Upper lobe of right lung (tissue), 1 donor: ENCODE data around the gene PTPN3. TPM values are rescaled to one million over a fixed set of nuclear protein-coding genes. Genes with fewer than 3 reads are reported as not detected.

ENCODE experiments used
- ATAC-seq: fragments of 200-7000 bp; cut with Tn5 transposase; one replicate; pipeline ENCODE4 v1.9.1; 2020; ENCODE audit warnings: mild to moderate bottlenecking, moderate library complexity
- DNase-seq: peaks from one replicate; pipeline ENCODE4 v3.0.0-alpha.2; 2020
- H3K27ac ChIP-seq: fragments of 200-600 bp; one replicate; pipeline ENCODE4 v1.8.0; 2022
- H3K27me3 ChIP-seq: fragments of 200-600 bp; one replicate; pipeline ENCODE4 v1.8.0; 2022; ENCODE audit warnings: mild to moderate bottlenecking
- H3K36me3 ChIP-seq: fragments of 200-600 bp; one replicate; pipeline ENCODE4 v1.8.0; 2022
- H3K4me1 ChIP-seq: fragments of 200-600 bp; one replicate; pipeline ENCODE4 v1.8.0; 2022
- H3K4me3 ChIP-seq: fragments of 200-600 bp; one replicate; pipeline ENCODE4 v1.8.0; 2022; ENCODE audit warnings: mild to moderate bottlenecking
- H3K9me3 ChIP-seq: fragments of 200-600 bp; one replicate; pipeline ENCODE4 v1.8.0; 2022
- intact Hi-C: fragments of 100-400 bp; cut with DNase I; formaldehyde crosslinking; loops from one replicate; pipeline ENCODE4 v1.11.0; 2022
- total RNA-seq: library from RNA; stranded (reverse); fragmentation: NEBNext Ultra II Directional; extraction: Animal tissue kit (Norgen Biotek cat#: 25700); gene quantifications from one replicate; pipeline ENCODE4 v1.2.1, GENCODE V29; 2021
- TF ChIP-seq, protein P1 (sequence below): fragments of 200-600 bp; IDR thresholded peaks from one replicate; pipeline ENCODE4 v1.8.0; 2022; ENCODE audit warnings: antibody characterized with exemption
- donor health status: DM: no; HTN: yes; CAD: no; lungs with severe emphysema.

PTPN3 gene
- total RNA-seq, 1 donor from 2014 or later: 17.1 TPM

DNA sequence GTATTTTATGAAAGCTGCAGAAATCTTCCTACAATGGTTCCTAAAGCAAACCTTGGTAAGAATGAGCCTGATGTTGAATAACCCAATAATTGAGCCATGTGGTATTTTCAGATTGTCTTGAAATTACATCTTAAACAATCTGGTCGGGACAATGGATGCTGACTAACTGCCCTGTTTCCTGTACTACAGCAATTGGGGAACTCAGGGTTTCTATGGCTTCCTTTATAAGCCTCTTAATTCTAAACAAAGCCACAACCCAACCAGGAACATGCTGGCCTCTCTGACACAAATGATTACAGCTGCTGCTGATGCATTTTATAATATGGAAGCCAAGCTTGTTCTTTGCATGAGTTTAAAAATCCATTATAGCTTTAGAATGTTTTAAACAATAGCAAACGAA, 30.2 kb downstream of the PTPN3 start:
- Histone ChIP-seq H3K9me3 (no peaks in the 10 kb centered on the region), H3K4me1 (no peaks in the 10 kb centered on the region), H3K36me3 (no peaks in the 10 kb centered on the region), H3K27me3 (peaks cover 5% of the 10 kb centered on the region), H3K4me3 (no peak overlapping the region), H3K27ac (no peak overlapping the region)
- no peak for DNase-seq
- TF ChIP-seq, protein P1, sequence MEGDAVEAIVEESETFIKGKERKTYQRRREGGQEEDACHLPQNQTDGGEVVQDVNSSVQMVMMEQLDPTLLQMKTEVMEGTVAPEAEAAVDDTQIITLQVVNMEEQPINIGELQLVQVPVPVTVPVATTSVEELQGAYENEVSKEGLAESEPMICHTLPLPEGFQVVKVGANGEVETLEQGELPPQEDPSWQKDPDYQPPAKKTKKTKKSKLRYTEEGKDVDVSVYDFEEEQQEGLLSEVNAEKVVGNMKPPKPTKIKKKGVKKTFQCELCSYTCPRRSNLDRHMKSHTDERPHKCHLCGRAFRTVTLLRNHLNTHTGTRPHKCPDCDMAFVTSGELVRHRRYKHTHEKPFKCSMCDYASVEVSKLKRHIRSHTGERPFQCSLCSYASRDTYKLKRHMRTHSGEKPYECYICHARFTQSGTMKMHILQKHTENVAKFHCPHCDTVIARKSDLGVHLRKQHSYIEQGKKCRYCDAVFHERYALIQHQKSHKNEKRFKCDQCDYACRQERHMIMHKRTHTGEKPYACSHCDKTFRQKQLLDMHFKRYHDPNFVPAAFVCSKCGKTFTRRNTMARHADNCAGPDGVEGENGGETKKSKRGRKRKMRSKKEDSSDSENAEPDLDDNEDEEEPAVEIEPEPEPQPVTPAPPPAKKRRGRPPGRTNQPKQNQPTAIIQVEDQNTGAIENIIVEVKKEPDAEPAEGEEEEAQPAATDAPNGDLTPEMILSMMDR: no peak
- intact Hi-C loops: no loop called here
- ATAC-seq: no peak

DNA sequence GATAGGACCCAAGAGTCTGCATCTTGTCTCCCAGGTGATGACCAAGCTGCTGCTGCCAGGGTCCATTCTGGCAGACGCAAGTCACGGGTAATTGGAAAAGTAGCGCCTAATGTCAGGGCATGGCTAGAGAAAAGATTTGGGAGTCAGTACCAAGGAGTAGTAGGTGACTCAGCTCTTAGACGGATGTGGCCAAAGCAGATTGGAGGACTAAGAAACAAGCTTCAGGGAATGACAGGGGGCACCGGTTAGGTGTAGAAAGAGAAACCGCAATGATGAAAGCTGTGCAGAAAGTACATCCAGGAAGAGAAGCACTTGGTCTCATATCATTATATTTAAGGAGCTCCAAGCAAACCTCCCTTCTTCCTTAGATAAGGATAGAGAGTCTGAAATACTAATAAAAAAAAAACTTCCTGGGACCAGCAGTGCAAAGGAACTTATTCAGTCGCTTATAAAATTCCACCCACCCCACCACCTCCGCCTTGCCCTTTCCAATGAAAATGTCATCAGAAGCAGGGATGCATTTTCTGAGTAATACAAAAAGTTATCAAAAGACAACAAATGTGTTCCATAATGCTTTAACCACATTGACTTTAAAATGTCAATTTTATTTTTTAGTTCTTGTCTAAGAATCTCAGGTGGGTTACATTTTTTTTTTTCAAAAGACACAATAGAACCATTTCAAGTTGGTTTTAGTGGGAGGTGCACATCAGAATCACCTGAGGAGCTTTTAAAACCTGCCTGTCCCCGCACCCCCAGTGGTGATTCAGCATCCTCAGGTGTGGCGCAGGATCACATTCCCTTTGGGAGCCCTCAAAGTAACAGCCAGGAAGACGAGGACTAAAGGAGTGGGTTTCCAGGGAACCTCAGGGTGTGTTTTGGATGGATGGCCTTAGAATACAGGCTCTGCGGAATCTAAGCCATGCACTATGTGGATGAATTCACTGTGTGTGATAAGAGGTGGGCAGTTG, 31.2 kb downstream of the PTPN3 start:
- H3K27me3 ChIP-seq: peaks cover 5% of the 10 kb centered on the region
- no peaks in the 10 kb centered on the region for H3K9me3 ChIP-seq
- H3K27ac ChIP-seq: no peak overlapping the region
- H3K4me1 ChIP-seq: no peaks in the 10 kb centered on the region
- DNase-seq (no peak), ATAC-seq (no peak)
- intact Hi-C loops: no loop called here
- no peaks in the 10 kb centered on the region for H3K36me3 ChIP-seq
- no peak overlapping the region for H3K4me3 ChIP-seq
- TF ChIP-seq, protein P1: no peak

- Histone ChIP-seq H3K4me1 (no peaks in the 10 kb centered on the region), H3K27ac (no peak overlapping the region), H3K4me3 (no peak overlapping the region), H3K9me3 (no peaks in the 10 kb centered on the region), H3K36me3 (no peaks in the 10 kb centered on the region), H3K27me3 (peaks cover 5% of the 10 kb centered on the region)
- intact Hi-C loops: no loop called here
- ATAC-seq (peak; percentile 31), DNase-seq (no peak)
- TF ChIP-seq, protein P1: no peak
Measured at GRCh38 chr9:109463924-109464625, 34.0 kb downstream of the PTPN3 start.

GRCh38 chr9:109460576-109460975, 37.5 kb downstream of the PTPN3 start:
- Histone ChIP-seq H3K4me1 (no peaks in the 10 kb centered on the region), H3K4me3 (no peak overlapping the region), H3K9me3 (no peaks in the 10 kb centered on the region), H3K27me3 (no peaks in the 10 kb centered on the region), H3K36me3 (no peaks in the 10 kb centered on the region), H3K27ac (no peak overlapping the region)
- intact Hi-C loops: no loop called here
- no peak for DNase-seq
- TF ChIP-seq, protein P1: no peak
- ATAC-seq: no peak

GRCh38 chr9:109459423-109459822, 38.7 kb downstream of the PTPN3 start:
- Histone ChIP-seq H3K9me3 (no peaks in the 10 kb centered on the region), H3K36me3 (no peaks in the 10 kb centered on the region), H3K27me3 (no peaks in the 10 kb centered on the region), H3K4me3 (no peak overlapping the region), H3K4me1 (no peaks in the 10 kb centered on the region), H3K27ac (no peak overlapping the region)
- ATAC-seq (no peak), DNase-seq (no peak)
- intact Hi-C loops: no loop called here
- TF ChIP-seq, protein P1: no peak
